Ascending aorta (tissue), 2 donors: ENCODE results near the gene FAM81B. TPM values are rescaled to one million over a fixed set of nuclear protein-coding genes. Genes with fewer than 3 reads are reported as not detected.

ENCODE experiments used
- DNase-seq, 2 donors: peaks; one replicate each; pipeline ENCODE4 v3.0.0-alpha.2; 2019; ENCODE audit warnings: low spot score in 2 of 2
- H3K27ac ChIP-seq, 2 donors: fragments of 200-600 bp; sonication (generic); one replicate each; pipeline ENCODE4 v1.5.1; 2016 to 2017; ENCODE audit warnings: mild to moderate bottlenecking in 1 of 2
- H3K27me3 ChIP-seq: fragments of 200-600 bp; sonication (generic); one replicate; pipeline ENCODE4 v1.5.1; 2017
- H3K36me3 ChIP-seq, 2 donors: fragments of 200-600 bp; sonication (generic); one replicate each; pipeline ENCODE4 v1.5.1; 2016
- H3K4me1 ChIP-seq, 2 donors: fragments of 200-600 bp; sonication (generic); one replicate each; pipeline ENCODE4 v1.5.1; 2016 to 2017; ENCODE audit warnings: mild to moderate bottlenecking in 1 of 2
- H3K4me3 ChIP-seq, 2 donors: fragments of 200-600 bp; sonication (generic); one replicate each; pipeline ENCODE4 v1.5.1; 2016 to 2017; ENCODE audit warnings: mild to moderate bottlenecking in 1 of 2
- H3K9me3 ChIP-seq, 2 donors: fragments of 200-600 bp; sonication (generic); one replicate each; pipeline ENCODE4 v1.5.1; 2016
- intact Hi-C: fragments of 100-400 bp; cut with DNase I; formaldehyde crosslinking; loops from one replicate; pipeline ENCODE4 v1.15.1; 2023
- total RNA-seq: library from RNA; depleted of rRNA; stranded (reverse); fragments of >200 nt; gene quantifications from one replicate; pipeline ENCODE4 v1.1.0, GENCODE V29; 2016
- TF ChIP-seq, protein P1 (sequence below), 3 experiments: fragments of 200-600 bp in 2 of 3; fragments of 450-650 bp in 1 of 3; sonication (generic) in 2 of 3; IDR thresholded peaks; one replicate each; pipeline ENCODE4 v1.5.1; 2016 to 2019; ENCODE audit warnings: antibody characterized with exemption in 3 of 3, mild to moderate bottlenecking in 1 of 3, moderate library complexity in 1 of 3

The FAM81B gene
- total RNA-seq, 1 donor from 2014 or later: not detected

DNA sequence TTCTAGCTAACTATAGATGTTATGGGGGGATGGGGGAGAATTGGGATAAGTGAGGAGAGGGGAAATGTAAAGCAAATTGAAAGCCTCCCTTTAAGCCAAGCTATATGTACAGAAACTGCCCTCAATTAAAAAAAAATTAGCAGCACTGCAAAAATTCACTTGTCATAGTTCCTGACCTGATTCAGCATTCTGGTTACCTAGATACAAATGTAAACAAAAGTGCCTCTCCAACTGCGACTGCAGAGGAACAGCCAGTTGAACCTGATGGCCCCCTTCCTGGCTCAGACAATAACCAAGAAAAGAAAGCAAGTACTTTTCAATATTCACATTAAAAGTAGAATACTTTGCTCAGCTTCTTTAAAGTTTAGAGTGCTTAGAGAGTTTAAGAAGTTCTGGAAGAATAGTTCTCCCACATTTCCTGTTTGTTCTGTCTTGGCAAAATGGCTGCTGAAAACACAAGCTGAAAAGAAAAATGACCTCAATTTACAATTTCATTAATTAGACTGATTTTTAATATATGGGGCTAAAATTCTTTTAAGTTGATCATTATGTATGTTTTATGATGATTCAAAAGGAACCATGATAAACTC is 1.5 kb downstream of the FAM81B start:
- H3K4me1 ChIP-seq: no peaks in the 10 kb centered on the region
- H3K9me3 ChIP-seq: no peaks in the 10 kb centered on the region
- TF ChIP-seq, protein P1, sequence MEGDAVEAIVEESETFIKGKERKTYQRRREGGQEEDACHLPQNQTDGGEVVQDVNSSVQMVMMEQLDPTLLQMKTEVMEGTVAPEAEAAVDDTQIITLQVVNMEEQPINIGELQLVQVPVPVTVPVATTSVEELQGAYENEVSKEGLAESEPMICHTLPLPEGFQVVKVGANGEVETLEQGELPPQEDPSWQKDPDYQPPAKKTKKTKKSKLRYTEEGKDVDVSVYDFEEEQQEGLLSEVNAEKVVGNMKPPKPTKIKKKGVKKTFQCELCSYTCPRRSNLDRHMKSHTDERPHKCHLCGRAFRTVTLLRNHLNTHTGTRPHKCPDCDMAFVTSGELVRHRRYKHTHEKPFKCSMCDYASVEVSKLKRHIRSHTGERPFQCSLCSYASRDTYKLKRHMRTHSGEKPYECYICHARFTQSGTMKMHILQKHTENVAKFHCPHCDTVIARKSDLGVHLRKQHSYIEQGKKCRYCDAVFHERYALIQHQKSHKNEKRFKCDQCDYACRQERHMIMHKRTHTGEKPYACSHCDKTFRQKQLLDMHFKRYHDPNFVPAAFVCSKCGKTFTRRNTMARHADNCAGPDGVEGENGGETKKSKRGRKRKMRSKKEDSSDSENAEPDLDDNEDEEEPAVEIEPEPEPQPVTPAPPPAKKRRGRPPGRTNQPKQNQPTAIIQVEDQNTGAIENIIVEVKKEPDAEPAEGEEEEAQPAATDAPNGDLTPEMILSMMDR (IDR thresholded peaks at IDR 0.05): no peak
- no peaks in the 10 kb centered on the region for H3K36me3 ChIP-seq
- H3K4me3 ChIP-seq: no peak overlapping the region
- no peaks in the 10 kb centered on the region for H3K27me3 ChIP-seq
- DNase-seq: no peak
- H3K27ac ChIP-seq: no peak overlapping the region
- intact Hi-C loops: no loop called here

DNA sequence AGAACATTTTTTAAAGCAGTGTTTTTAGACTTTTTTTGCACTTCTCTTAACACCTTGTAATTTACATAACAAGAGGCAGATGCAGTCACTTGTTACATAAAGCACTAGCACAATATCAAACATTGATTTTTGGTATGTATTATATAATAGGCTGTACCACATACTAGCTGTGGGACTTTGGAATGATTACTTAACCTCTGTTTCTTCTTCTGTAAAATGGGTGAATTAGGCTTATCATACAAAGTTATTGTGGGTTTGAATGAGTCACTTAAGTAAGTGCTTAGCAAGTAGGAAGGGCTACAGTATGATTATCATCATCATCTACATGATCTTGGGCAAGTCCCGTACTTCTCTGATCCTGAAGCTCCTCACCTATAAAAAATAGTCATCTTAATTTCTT is 2.1 kb downstream of the FAM81B start:
- DNase-seq: no peak
- H3K4me3 ChIP-seq: no peak overlapping the region
- intact Hi-C loops: no loop called here
- TF ChIP-seq, protein P1 (IDR thresholded peaks at IDR 0.05): no peak
- H3K36me3 ChIP-seq: no peaks in the 10 kb centered on the region
- H3K9me3 ChIP-seq: no peaks in the 10 kb centered on the region
- no peak overlapping the region for H3K27ac ChIP-seq
- no peaks in the 10 kb centered on the region for H3K4me1 ChIP-seq
- H3K27me3 ChIP-seq: no peaks in the 10 kb centered on the region

DNA sequence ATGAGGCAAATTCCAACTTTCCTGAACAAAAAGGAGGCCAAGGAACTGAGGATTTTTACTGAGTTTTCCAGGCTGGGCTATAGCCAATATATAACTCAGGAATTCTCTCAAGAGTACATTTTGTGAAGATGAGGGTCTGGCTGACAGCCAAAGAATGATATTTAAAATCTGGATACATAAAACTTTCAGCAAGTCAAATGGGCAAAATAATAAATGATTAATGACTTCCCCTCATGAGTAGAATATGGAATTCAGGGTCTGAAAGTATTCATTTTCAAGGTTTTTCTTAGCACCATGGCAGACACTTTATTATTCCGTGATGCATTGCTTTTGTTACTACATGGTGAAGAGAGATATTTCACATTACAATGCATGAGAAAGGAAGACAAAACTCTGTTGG is 7.8 kb downstream of the FAM81B start:
- intact Hi-C loops: no loop called here
- Histone ChIP-seq H3K4me1 (no peaks in the 10 kb centered on the region), H3K36me3 (no peaks in the 10 kb centered on the region), H3K4me3 (no peak overlapping the region), H3K27me3 (no peaks in the 10 kb centered on the region), H3K27ac (no peak overlapping the region), H3K9me3 (no peaks in the 10 kb centered on the region)
- DNase-seq: no peak
- TF ChIP-seq, protein P1 (IDR thresholded peaks at IDR 0.05): no peak

DNA sequence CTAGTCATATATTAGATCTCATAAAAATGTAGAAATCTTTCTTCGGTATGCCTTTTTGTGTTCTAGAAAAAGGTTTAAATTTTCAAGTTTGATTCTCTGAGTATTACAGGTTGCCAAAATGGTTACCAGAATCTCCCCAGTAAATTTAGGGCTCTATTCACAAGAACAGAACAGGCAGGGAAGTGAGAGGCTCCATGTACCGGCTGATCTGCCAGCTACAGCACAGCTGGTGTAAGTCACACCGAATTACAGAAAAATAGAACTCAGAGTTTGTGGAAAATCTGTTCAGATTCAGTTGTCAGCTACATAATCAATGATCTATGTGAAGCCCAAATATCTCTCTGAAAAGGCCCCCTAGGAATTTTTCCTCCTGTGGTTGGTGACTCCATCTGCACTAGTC is 10.5 kb downstream of the FAM81B start:
- no peak overlapping the region for H3K4me3 ChIP-seq
- no peaks in the 10 kb centered on the region for H3K9me3 ChIP-seq
- intact Hi-C loops: no loop called here
- no peak for DNase-seq
- no peaks in the 10 kb centered on the region for H3K36me3 ChIP-seq
- TF ChIP-seq, protein P1 (IDR thresholded peaks at IDR 0.05): no peak
- no peaks in the 10 kb centered on the region for H3K27me3 ChIP-seq
- H3K27ac ChIP-seq: no peak overlapping the region
- no peaks in the 10 kb centered on the region for H3K4me1 ChIP-seq

DNA sequence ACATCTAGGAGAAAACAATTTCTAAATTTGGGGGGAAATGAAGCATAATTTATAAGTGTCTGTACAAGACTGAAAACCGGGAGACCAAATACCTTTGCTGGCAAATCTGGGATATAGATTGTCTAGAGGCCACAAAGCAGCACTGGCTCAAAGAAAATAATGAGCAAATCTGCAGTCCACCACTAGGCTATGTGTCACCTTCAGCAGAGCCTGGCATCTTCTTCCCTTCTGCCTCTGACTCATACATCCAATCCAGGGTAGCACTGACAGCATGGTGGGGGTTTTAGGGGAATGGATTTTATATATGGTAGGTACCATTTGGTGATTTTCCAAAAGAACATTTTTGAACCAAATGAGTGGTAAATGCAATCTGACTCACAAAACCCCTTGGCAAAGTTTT is 12.8 kb downstream of the FAM81B start:
- no peak for DNase-seq
- TF ChIP-seq, protein P1 (IDR thresholded peaks at IDR 0.05): no peak
- intact Hi-C loops: no loop called here

More for the DNA sequence above, 12.8 kb downstream of the FAM81B start:
- Histone ChIP-seq H3K27me3 (no peaks in the 10 kb centered on the region), H3K4me3 (no peak overlapping the region), H3K4me1 (no peaks in the 10 kb centered on the region), H3K27ac (no peak overlapping the region), H3K9me3 (no peaks in the 10 kb centered on the region), H3K36me3 (no peaks in the 10 kb centered on the region)
